Neutrophil (primary cell): ENCODE data around the gene MYO1A.

Source experiments
- H3K27ac ChIP-seq: fragments of 200-600 bp; sonication (generic); 2 replicates; pipeline ENCODE4 v1.5.1; 2016; ENCODE audit warnings: mild to moderate bottlenecking, moderate library complexity
- H3K27me3 ChIP-seq: fragments of 200-600 bp; sonication (generic); 2 replicates; pipeline ENCODE4 v1.6.0; 2016; ENCODE audit warnings: mild to moderate bottlenecking
- H3K36me3 ChIP-seq: fragments of 200-600 bp; sonication (generic); 2 replicates; pipeline ENCODE4 v1.5.1; 2017
- H3K4me1 ChIP-seq, 2 experiments: fragments of 200-600 bp in 1 of 2; sonication (generic) in 1 of 2; 1 replicate in 1 of 2; 2 replicates in 1 of 2; pipeline versions ENCODE4 v1.5.1 to v1.6.1; 2013 to 2016; ENCODE audit warnings: low read depth in 1 of 2, low read length in 1 of 2, mild to moderate bottlenecking in 1 of 2, moderate library complexity in 1 of 2; ENCODE audit not compliant: control insufficient read depth in 1 of 2, insufficient read depth in 1 of 2
- H3K4me3 ChIP-seq, 2 experiments: fragments of 200-600 bp in 1 of 2; sonication (generic) in 1 of 2; 1 replicate in 1 of 2; 2 replicates in 1 of 2; pipeline ENCODE4 v1.5.1; 2013 to 2016; ENCODE audit warnings: low read depth in 1 of 2, low read length in 1 of 2, mild to moderate bottlenecking in 1 of 2, moderate library complexity in 1 of 2
- H3K9me3 ChIP-seq: fragments of 200-600 bp; sonication (generic); 2 replicates; pipeline ENCODE4 v1.5.1; 2016
- TF ChIP-seq, protein P1 (sequence below): fragments of 200-600 bp; sonication (generic); IDR thresholded peaks from 2 replicates; pipeline ENCODE4 v1.5.1; 2016; ENCODE audit warnings: antibody characterized with exemption

Gene MYO1A

DNA sequence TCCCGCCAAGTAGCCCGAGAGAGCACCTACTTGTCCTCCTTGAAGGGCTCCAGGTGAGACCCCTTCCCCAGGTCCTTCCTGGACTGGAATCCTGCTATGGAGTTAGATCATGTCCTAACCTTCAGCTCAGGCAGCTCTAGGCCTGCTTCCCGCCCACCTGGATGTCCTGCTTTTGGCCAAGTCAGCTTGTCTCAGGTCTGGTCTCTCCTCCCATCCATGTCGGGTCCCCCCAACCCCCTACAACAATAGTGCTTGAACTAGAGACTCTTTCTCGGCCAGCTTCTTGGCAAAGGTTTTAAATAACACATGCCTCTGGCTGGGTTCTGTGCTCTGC is 42.6 kb upstream of the MYO1A start:
- H3K27me3 ChIP-seq = peaks cover 36% of the 10 kb centered on the region
- peaks cover 29% of the 10 kb centered on the region for H3K36me3 ChIP-seq
- peaks cover 22 to 32% of the 10 kb centered on the region in 2 experiments for H3K4me1 ChIP-seq

DNA sequence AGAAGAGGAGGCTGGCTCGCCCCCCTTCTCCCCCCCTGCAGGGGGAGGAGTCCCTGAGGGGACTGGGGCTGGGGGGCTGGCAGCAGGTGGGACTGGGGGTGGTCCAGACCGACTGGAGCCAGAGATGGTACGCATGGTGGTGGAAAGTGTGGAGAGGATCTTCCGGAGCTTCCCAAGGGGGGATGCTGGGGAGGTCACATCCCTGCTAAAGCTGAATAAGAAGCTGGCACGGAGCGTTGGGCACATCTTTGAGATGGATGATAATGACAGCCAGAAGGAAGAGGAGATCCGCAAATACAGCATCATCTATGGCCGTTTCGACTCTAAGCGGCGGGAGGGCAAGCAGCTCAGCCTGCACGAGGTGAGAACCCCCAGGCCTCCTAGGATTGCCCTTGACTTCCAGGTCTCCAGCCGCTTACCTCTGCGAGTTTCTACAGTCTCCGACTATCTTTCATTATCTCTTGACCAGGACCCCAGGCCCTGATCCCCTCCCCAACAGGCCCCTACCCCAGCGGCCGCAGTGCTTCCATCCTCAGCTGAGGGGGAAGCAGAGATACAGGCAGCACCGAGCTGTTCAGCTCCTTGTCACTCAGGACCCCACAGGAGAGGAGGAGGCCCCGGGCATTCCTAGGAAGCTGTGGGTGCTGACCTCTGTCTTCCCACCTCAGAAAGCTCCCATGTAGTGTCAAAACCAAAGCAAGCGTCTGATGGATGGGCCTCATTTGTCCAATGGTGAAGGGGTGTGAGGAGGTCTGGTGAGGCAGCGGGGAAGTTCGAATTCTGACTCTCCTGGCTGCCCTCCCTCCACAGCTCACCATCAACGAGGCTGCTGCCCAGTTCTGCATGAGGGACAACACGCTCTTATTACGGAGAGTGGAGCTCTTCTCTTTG is 42.0 kb upstream of the MYO1A start:
- H3K4me3 ChIP-seq = no peak overlapping the region
- TF ChIP-seq, protein P1, sequence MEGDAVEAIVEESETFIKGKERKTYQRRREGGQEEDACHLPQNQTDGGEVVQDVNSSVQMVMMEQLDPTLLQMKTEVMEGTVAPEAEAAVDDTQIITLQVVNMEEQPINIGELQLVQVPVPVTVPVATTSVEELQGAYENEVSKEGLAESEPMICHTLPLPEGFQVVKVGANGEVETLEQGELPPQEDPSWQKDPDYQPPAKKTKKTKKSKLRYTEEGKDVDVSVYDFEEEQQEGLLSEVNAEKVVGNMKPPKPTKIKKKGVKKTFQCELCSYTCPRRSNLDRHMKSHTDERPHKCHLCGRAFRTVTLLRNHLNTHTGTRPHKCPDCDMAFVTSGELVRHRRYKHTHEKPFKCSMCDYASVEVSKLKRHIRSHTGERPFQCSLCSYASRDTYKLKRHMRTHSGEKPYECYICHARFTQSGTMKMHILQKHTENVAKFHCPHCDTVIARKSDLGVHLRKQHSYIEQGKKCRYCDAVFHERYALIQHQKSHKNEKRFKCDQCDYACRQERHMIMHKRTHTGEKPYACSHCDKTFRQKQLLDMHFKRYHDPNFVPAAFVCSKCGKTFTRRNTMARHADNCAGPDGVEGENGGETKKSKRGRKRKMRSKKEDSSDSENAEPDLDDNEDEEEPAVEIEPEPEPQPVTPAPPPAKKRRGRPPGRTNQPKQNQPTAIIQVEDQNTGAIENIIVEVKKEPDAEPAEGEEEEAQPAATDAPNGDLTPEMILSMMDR = no peak
- peaks cover 25 to 38% of the 10 kb centered on the region in 2 experiments for H3K4me1 ChIP-seq
- peaks cover 42% of the 10 kb centered on the region for H3K27me3 ChIP-seq
- H3K9me3 ChIP-seq = no peaks in the 10 kb centered on the region
- peak overlapping the region; percentile 31 for H3K27ac ChIP-seq
- H3K36me3 ChIP-seq = peaks cover 23% of the 10 kb centered on the region

More for the DNA sequence above, 42.6 kb upstream of the MYO1A start:
- Histone ChIP-seq H3K9me3 (no peaks in the 10 kb centered on the region), H3K27ac (peak overlapping the region; percentile 31), H3K4me3 (no peak overlapping the region)
- TF ChIP-seq, protein P1 = no peak

DNA sequence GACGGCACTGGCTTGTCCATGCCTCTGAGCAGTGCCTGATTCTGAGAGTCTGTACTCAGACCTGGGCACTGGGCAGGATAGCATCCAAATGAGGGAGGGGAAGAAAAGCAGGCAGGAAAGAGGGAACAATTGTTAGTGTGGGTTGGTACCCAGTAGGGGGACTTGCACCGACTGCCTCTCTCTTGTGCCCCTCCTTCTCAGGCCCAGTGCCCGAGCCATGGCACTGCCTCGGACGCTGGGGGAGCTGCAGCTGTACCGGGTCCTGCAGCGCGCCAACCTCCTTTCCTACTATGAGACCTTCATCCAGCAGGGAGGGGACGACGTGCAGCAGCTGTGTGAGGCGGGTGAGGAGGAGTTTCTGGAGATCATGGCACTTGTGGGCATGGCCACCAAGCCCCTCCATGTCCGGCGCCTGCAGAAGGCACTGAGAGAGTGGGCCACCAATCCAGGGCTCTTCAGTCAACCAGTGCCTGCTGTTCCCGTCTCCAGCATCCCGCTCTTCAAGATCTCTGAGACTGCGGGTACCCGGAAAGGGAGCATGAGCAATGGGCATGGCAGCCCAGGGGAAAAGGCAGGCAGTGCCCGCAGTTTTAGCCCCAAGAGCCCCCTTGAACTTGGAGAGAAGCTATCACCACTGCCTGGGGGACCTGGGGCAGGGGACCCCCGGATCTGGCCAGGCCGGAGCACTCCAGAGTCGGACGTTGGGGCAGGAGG is 41.2 kb upstream of the MYO1A start:
- no peak overlapping the region for H3K27ac ChIP-seq
- TF ChIP-seq, protein P1 = no peak
- H3K4me3 ChIP-seq = no peak overlapping the region

DNA sequence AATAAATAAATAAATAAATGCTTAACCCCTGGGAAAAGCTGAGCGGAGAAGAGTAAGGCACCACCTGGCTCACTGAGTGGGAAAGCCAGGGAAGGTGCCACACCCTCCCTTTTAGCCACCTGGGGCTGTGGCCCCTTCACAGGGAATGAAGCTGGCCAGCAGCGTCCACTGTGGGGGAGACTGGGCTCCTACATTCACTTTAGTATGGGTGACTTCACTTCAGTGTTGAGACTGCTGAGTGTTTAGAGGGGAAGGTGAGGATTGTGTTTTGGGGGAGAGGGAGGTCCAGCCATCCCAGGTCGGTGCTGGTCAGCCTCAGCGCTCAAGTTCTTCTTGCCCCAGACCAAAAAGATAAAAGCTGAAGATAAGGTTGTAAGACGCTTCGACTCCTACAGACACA is 40.6 kb upstream of the MYO1A start:
- no peak overlapping the region for H3K27ac ChIP-seq
- TF ChIP-seq, protein P1 = no peak
- no peak overlapping the region for H3K4me3 ChIP-seq

More for the DNA sequence above, 41.2 kb upstream of the MYO1A start:
- Histone ChIP-seq H3K27me3 (peaks cover 50% of the 10 kb centered on the region), H3K4me1 (peaks cover 31 to 44% of the 10 kb centered on the region in 2 experiments), H3K36me3 (peaks cover 15% of the 10 kb centered on the region), H3K9me3 (no peaks in the 10 kb centered on the region)

DNA sequence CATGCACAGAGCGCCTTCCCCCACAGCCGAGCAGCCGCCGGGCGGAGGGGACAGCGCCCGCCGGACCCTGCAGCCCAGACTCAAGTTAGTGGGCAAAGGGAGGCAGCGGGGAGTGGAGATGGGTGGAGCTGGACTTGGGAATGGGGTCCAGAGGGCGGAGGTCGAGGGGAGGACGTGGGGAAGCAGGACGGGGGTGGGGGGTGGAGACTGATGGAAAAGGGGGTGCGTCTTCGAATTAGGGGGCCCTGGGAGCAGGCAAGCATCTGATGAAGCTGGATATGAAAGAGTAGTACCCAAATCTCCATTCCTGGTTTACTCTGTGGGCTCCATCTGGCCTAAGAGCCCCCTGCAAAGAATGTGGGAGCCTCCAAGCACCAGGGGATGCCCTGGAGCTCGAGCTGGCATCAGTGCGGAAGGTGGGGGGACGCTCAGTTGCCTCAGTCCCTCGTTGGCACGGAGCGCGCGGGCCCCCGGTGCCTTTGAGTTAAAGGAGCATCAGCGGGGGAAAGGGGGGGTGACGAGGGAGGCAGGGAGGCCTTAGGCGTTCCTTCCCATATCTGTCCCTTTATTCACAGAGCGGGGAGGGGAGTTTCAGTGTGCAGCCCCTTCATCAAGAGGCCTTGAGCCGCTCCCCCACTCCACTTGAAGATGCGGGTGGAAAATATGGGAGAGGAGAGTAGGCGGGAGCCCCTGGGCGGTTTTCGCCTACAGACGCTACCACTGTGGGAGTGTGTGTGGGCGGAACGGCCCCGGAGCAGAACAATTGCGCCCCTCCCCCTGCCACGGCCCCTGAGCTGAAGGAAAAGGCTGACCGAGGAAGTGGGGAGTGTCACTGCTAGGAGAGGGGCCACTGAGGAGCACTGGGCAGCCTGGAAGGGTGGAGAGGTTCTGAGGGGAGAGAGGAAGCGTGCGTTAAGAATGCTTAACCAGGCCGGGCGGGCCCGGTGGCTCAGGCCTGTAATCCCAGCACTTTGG is 39.6 kb upstream of the MYO1A start:
- TF ChIP-seq, protein P1 = no peak
- peaks cover 55% of the 10 kb centered on the region for H3K27me3 ChIP-seq
- peak overlapping the region; percentile 66 to 71 for H3K4me3 ChIP-seq
- peaks cover 31 to 44% of the 10 kb centered on the region in 2 experiments for H3K4me1 ChIP-seq
- no peaks in the 10 kb centered on the region for H3K36me3 ChIP-seq
- peak overlapping the region; percentile 66 for H3K27ac ChIP-seq
- H3K9me3 ChIP-seq = no peaks in the 10 kb centered on the region

More for the DNA sequence above, 40.6 kb upstream of the MYO1A start:
- H3K4me1 ChIP-seq = peaks cover 31 to 44% of the 10 kb centered on the region in 2 experiments
- H3K9me3 ChIP-seq = no peaks in the 10 kb centered on the region
- H3K36me3 ChIP-seq = peaks cover 9% of the 10 kb centered on the region
- peaks cover 55% of the 10 kb centered on the region for H3K27me3 ChIP-seq
